Panc1 (cell line): ENCODE measurements around the gene INTS3. TPM values are rescaled to one million over a fixed set of nuclear protein-coding genes. Genes with fewer than 3 reads are reported as not detected.

Source experiments
- ATAC-seq: fragments of 200-7000 bp; cut with Tn5 transposase; 2 replicates; pipeline ENCODE4 v1.9.1; 2020; ENCODE audit warnings: mild to moderate bottlenecking, moderate library complexity
- BruUV-seq: library from RNA; stranded (reverse); fragments of 400-500 nt; replicated peaks from 2 replicates; lab custom pipeline; 2021; lab: Mats Ljungman, UMichigan
- CTCF ChIA-PET: fragments of 300-600 bp; sonication (Branson Sonifier 250); formaldehyde crosslinking; loops from one replicate; lab custom pipeline; 2022; ENCODE audit warnings: antibody characterized with exemption; lab: Charles Lee
- POLR2A ChIA-PET: fragments of 300-600 bp; sonication (Branson Sonifier 250); formaldehyde crosslinking; loops from one replicate; lab custom pipeline; 2022; ENCODE audit warnings: antibody characterized with exemption; lab: Charles Lee
- DNase-seq: peaks from one replicate; pipeline ENCODE4 v3.0.0-alpha.2; 2010; ENCODE audit warnings: low read depth, low spot score
- H3K27ac ChIP-seq: 2 replicates; pipeline ENCODE4 v1.5.1; 2011; ENCODE audit warnings: mild to moderate bottlenecking, low read length, inconsistent platforms
- H3K27me3 ChIP-seq: fragments of 200-500 bp; sonication (Bioruptor generic); 2 replicates; pipeline ENCODE4 v1.6.0; 2014; ENCODE audit warnings: low read length, inconsistent platforms; ENCODE audit not compliant: control insufficient read depth, insufficient read depth
- H3K36me3 ChIP-seq: fragments of 200-500 bp; sonication (Bioruptor generic); 2 replicates; pipeline ENCODE4 v1.5.1; 2014; ENCODE audit warnings: inconsistent platforms, mild to moderate bottlenecking, low read length, moderate library complexity; ENCODE audit not compliant: control insufficient read depth, insufficient read depth
- H3K4me1 ChIP-seq: 2 replicates; pipeline ENCODE4 v1.5.1; 2011; ENCODE audit warnings: inconsistent platforms, mild to moderate bottlenecking, low read length, moderate library complexity; ENCODE audit not compliant: control insufficient read depth, insufficient read depth
- H3K4me3 ChIP-seq, 2 experiments: 2 replicates each; pipeline ENCODE4 v1.5.1; 2011 to 2012; ENCODE audit warnings: low read depth in 2 of 2, low read length in 2 of 2, mild to moderate bottlenecking in 2 of 2, inconsistent platforms in 1 of 2, moderate library complexity in 1 of 2
- H3K9me3 ChIP-seq: fragments of 200-500 bp; sonication (Bioruptor generic); 2 replicates; pipeline ENCODE4 v1.5.1; 2014; ENCODE audit warnings: low read depth, mild to moderate bottlenecking, inconsistent platforms, low read length, moderate library complexity; ENCODE audit not compliant: control insufficient read depth, insufficient read depth
- CTCF ChIP-seq: fragments of 450-650 bp; IDR thresholded peaks from 2 replicates; pipeline ENCODE4 v1.5.1; 2017; ENCODE audit warnings: mild to moderate bottlenecking
- POLR2AphosphoS5 ChIP-seq: IDR thresholded peaks from 2 replicates; pipeline ENCODE4 v1.6.1; 2012; ENCODE audit warnings: mild to moderate bottlenecking, low read depth, low read length, moderate library complexity
- REST ChIP-seq, 2 experiments: IDR thresholded peaks; 2 replicates each; pipeline ENCODE4 v1.6.1; 2011 to 2012; ENCODE audit warnings: low read depth in 2 of 2, control low read depth in 1 of 2, low read length in 1 of 2, mild to moderate bottlenecking in 1 of 2, moderate library complexity in 1 of 2; ENCODE audit not compliant: insufficient read depth in 1 of 2
- SIN3A ChIP-seq: IDR thresholded peaks from 2 replicates; pipeline ENCODE4 v1.6.1; 2012; ENCODE audit warnings: low read depth, mild to moderate bottlenecking, low read length, moderate library complexity, borderline replicate concordance; ENCODE audit not compliant: insufficient read depth
- TCF7L2 ChIP-seq: IDR thresholded peaks from 2 replicates; pipeline ENCODE4 v1.6.1; 2011; ENCODE audit warnings: mild to moderate bottlenecking, low read depth, low read length, inconsistent platforms
- in situ Hi-C: cut with HindIII; loops from 2 replicates; pipeline ENCODE4 v1.10.0; 2016; ENCODE audit warnings: low sequenced_read_pairs, low pct_unique_long_range_greater_than_20kb
- intact Hi-C: fragments of 100-400 bp; cut with micrococcal nuclease; formaldehyde crosslinking; loops from one replicate; pipeline ENCODE4 v1.10.0; 2022; ENCODE audit not compliant: unreplicated experiment
- total RNA-seq: library from RNA; stranded (reverse); gene quantifications from one replicate; pipeline ENCODE4 v1.2.1, GENCODE V29; 2021; ENCODE audit not compliant: unreplicated experiment

Gene INTS3
- total RNA-seq, 1 experiment from 2014 or later = 77.3 TPM

- H3K4me3 ChIP-seq = no peak overlapping the region
- ChIA-PET POLR2A (no interaction called here), CTCF (no interaction called here)
- BruUV-seq = no TSS peak
- TF ChIP-seq POLR2AphosphoS5 (no peak), CTCF (no peak), SIN3A (no peak), REST (IDR thresholded peaks at IDR 0.05; ENCODE audit: insufficient read depth in 1 of 2, low read depth in 2 of 2, low read length in 1 of 2) (no peak), TCF7L2 (no peak)
- no peaks in the 10 kb centered on the region for H3K27me3 ChIP-seq
- DNase-seq = no peak
- no peak for ATAC-seq
- H3K9me3 ChIP-seq = no peaks in the 10 kb centered on the region
- H3K36me3 ChIP-seq = no peaks in the 10 kb centered on the region
- in situ Hi-C loops = no loop called here
- no peak overlapping the region for H3K27ac ChIP-seq
- H3K4me1 ChIP-seq = no peaks in the 10 kb centered on the region
- intact Hi-C loops = no loop called here
These were observed 73.3 kb downstream of the INTS3 start for GRCh38 chr1:153801028-153801625.

- intact Hi-C loops (no loop called here), in situ Hi-C loops (no loop called here)
- no peak overlapping the region for H3K4me3 ChIP-seq
- no peaks in the 10 kb centered on the region for H3K9me3 ChIP-seq
- H3K27me3 ChIP-seq = no peaks in the 10 kb centered on the region
- ChIA-PET POLR2A (interaction anchor here (0.7 kb wide), 1 partner anchor 176 kb away, joined by 3 read pairs; the partner anchor contains the start of gene JTB), CTCF (no interaction called here)
- no peak for DNase-seq
- no peak overlapping the region for H3K27ac ChIP-seq
- H3K36me3 ChIP-seq = 0 out of 2 replicates have a peak, but pooled peaks cover under 1% of the 10 kb centered on the region
- TF ChIP-seq CTCF (no peak), POLR2AphosphoS5 (no peak), REST (IDR thresholded peaks at IDR 0.05; ENCODE audit: insufficient read depth in 1 of 2, low read depth in 2 of 2, low read length in 1 of 2) (no peak), TCF7L2 (no peak), SIN3A (no peak)
- ATAC-seq = no peak
- no TSS peak for BruUV-seq
- H3K4me1 ChIP-seq = no peaks in the 10 kb centered on the region
These were observed 74.2 kb downstream of the INTS3 start for GRCh38 chr1:153801786-153802697.
